HG02884 (cell line): ENCODE results near the gene HS3ST3B1.

Experiments used
- ATAC-seq: cut with Tn5 transposase; IDR thresholded peaks from one replicate; pipeline ENCODE4 v1.9.1; 2021; ENCODE audit warnings: mild to moderate bottlenecking, moderate library complexity; ENCODE audit not compliant: unreplicated experiment

Gene HS3ST3B1

DNA sequence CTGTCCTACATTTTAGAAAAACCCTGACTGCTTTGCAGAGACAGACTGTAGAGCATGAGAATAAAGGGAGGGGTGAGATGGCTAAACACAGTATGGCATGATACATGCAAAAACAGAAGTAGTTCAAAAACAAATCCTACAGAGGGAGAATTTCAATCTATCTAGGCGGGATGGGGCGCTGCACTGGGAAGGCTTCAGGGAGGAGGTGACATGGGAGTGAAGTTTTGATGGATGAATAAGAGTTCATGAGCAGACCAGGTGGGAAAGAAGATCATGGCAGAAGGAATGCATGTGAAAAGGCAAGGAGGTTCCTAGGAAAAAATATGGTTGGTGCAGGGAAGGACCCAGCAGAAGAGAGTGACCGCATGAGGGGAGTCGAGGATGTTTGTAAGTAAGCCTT lies 19.2 kb downstream of the HS3ST3B1 start:
- no peak for ATAC-seq

DNA sequence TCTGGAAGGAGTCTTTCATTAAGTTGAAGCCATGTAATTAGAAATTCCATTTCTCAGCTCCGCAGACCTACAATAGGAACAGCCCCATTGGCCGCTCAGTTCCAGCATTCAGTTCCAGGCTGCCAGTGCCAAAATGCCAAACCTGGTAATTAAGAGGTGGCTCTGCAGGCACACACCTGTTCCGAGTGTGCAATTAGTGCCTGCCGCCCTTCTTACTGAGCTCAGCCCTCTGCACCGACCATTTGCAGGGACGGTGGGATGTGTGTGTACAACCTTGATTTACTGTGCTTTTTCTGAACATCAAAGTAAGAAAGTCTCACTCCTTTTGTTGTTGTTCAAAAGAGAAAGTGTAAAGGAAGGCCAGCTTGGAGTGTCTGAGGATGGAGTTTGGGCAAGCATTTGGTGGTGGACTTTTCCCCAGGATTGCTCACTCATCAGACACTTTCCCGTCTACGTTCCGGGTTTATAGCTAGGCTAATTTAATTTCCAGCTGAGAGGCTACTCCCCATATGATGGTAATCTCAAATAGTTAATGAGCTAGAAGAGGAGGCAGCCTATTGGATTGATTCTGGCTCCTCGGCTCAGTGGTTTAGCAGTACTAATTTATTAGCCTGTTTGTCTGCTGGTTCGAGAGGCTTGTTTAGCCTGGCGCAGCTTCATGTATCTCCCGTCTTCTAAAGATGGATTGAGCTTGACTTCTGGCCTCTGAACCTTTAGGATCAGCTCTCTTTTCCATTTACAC lies 20.0 kb downstream of the HS3ST3B1 start:
- no peak for ATAC-seq

DNA sequence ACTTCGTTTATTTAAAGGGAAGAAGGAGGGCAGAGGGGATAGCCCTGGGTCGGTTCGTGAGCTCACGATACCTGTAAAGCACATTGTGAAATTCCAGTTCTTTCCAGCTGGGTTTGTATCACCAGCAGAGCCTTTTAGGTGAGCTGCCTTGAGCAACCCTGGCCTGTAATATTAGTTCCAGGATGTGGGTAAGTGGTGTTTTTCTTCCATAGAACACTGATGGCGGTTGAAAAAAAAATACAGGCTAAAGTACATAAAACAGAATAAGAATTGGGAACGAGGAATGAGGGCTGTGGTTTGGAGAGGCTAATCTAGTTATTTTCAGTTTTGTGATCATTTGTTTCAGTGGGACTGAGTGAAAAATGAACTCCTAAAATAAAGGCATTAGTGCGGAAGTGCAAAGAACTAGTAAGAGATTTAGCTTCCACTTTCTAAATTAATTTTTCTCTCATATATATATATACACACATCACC lies 20.6 kb downstream of the HS3ST3B1 start:
- ATAC-seq = no peak

DNA sequence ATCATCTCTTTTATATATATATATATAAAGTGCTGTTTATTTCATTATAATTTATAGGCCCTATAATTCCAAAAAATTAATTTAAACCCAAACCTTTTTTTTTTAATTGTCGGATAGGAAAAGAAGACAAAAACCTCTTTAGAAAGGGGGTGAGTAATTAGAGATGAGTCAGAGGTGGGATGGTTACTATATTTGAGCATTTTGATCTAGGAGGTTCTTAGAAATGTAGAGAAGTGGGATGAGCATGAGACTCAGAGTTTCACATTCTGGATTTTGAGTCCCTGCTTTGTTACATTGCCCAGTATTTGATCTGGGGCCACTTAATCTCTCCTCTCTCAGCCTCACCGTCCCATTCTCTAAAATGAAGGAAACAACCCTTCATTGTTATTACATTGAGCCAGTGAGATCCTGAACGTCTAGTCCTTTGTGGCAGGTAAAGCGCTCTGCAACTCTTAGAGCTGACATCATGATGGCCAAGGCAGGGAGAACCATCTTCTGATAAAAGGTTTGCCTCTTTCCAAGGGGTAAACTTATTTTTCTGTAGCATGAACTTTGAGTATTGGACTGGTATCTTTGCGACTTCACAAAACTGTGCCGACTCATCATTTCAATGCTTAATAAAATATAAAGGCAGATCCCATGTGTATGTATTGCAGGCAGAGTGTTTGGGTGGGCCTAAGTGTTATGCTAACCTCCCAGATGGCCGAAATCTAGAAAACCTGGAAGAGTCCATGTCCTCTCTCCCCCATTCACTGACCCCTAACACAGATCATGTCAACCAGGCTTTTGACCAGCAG lies 21.3 kb downstream of the HS3ST3B1 start:
- ATAC-seq = no peak

DNA sequence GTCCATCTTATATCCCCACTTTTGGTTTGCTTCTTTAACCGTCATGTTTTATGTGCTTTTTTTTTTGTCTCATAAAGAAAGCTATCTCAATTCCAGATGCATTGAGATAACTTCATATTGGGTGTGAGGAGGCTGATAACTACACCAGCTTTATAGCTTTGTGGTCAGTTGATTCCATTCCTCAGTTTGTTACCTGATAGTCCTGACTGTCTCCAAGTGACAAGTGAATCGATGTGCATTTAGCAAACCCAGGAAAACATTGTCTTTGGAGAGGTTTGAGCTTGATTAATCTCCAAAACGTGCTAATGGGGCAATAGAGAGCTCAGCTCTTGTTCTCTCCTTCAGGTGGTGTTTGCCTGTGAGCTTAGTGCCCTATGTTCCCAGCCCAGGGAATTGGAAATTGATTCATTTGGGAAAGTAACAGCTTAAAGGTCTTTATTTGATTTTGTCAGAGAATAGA lies 22.7 kb downstream of the HS3ST3B1 start:
- no peak for ATAC-seq

DNA sequence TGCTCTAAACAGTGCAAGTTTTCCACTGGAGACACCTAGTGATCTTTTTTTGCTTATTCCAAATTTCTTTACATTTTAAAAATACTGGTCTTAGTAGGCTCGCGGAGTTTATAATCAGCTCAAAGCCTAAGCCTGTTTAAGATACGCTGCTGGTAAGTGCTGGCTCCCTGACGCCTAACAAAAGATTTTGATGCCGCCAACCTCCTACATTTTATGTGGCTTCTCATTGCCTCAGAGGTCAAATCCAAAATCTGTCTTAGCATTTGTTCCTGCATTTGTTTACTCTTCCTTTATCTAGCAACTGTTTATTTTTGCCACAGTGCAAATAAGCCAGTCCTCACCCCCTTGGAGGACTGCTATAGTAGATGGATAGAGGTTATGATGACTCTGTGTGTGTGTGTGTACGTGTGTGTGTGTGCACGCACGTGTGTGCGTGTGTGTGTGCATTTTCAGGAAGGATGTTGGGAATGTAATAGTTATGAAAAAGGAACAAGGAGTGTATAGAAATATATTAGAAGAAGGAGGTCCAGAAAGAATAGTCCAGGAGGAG lies 24.8 kb downstream of the HS3ST3B1 start:
- ATAC-seq = no peak

DNA sequence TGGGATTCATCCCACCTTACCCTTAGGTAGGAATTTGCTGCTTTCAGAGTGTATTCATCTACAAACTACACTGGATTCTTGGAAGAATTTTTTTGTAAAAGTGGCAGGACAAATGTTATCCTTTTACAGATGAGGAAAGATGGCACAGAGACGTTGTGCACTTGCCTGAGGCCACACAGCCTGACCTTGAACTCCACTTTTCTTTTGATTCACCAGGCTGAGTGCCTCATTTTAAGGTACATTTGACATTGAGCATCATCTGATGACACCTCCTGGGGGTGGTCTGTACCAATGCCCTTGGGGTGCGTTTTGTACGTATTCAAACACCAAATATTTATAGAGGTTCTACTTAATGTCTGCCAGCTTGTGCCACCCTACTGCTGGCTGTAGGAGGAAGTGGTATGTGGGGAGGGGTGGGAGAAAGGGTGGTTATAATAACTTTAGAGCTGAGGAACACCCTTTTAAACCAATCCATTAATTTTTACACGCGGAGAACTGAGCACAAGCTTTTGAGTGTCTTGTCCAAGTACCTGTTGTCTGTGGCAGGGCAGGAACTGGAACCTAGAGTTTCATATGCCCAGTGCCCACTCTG lies 29.1 kb downstream of the HS3ST3B1 start:
- ATAC-seq = no peak

DNA sequence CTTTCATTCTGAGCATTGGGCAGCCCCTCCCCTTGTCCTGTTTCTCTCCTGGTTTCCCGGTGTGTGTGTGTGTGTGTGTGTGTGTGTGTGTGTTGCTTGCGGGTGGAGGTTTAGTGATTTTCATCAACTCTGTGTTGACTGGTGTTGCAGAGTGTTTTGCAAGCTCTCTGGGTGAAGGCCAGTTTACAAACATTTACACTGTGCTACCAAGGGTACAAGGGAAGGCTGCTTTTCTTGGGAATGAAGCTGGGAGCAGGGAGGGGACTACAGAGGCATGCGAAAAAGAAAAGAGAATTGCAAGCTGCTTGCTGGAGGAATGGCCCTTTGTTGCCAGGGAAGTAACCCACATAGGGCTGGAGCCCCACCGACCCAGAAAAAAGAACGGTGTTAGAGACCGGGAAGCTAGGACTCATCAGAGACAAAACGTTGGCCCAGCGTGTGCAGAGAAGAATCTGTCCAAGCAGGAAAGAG lies 29.6 kb downstream of the HS3ST3B1 start:
- ATAC-seq = no peak

DNA sequence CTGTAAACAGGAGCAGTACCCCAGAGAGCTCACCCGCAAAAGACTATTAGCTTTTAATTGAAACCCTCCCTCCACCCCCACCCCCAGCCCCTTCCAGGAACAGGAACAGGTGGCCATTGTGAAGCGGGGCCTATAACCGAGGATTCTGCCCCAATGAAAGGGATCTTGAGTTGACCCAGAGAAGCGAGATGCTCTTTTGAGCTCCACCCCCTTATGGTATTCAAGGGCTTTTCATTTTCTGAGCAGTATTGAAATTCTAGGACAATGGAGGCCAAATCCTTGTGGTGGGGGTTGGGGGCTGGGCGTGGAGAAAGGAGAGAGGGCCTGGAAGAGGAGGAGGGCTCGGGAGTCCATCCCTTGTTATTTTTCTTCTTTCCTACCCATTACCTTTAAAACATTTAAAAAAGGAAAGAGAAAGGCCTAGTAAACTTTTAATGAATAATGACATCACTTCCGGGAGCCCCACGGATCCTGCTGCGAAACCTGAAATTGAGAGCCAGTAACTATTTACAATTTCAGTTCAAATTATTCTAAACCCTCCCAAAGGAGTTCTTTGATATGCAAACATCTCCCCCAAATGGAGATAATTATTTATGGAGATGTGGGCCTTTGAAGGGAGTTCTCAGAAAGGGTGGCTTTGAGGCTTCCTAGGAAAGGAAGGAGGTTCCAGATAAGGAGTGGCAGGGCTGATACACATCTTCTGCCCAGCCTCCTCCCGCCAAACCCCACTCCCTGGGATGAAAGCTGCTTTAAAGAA lies 30.5 kb downstream of the HS3ST3B1 start:
- no peak for ATAC-seq

DNA sequence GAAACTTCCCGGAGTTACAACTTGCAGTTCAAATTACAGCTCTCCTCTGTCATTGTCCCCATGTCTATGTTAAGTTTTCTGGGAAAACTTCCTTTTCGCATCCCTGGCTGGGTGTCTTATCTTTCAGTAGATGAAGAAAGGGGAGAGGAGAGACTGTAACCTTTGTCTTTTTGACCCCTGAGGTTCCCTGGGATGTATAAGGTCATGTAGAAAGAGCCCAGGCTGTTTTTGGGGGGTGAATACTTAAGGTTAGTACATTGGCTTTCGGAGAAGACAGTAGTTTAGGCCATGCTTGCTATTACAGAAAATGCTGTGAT lies 31.1 kb downstream of the HS3ST3B1 start:
- ATAC-seq = no peak

DNA sequence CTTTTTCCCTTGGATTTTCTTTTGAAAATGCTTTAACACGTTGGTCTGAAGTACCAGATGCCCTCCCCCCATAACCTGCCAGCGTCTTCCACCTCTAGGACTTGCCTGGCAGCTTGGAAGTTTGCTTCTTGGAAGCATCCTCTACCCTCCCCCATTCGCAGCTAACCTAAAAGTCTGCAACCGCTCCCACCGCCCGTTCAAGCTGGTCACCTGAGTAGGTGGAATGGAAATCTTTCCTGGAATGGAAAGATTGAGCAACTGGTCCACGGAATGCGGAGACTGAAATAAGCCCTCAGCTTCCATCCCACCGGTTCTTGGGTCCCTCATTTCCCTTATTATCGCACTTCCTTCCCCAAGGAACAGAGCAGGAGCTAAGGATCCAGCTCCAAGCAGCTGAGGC lies 31.4 kb downstream of the HS3ST3B1 start:
- no peak for ATAC-seq

DNA sequence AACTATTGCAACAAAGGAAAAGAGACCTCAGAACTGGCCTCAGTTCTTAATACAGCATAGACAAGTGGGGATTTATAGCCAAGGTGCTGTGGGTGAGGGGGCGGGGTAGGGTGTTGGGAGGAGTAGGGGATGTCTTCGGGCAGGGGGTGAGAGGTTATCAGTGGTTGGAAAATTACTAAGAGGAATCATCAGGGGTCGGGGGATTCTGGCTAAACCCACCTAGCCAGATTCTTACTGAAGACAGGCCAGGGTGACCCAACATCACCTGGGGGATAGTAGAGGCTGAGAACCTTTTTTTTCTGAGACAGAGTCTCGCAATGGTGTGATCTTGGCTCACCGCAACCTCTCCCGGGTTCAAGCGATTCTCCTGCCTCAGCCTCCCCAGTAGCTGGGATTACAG lies 32.6 kb downstream of the HS3ST3B1 start:
- ATAC-seq = no peak

DNA sequence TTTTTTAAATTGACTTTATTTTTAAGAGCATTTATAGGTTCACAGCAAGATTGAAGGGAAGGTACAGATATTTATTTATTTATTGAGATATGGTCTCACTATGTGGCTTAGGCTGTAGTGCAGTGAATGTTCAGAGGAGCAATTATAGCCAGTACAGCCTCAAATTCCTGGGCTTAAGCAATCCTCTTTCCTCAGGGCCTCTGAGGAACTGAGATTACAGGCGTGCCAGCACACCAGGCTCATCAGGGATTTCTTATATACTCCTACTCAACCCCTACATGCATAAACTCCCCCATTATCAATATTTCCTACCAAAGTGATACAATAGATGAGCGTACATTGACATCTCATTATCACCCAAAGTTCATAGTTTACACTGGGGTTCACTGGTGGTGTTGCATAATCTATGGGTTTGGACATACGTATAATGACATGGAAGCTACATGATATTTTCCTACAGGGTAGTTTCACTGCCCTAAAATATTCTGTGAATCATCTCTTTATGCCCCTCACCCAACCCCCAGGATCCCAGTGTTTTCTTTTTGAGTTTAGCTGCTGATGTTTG lies 33.5 kb downstream of the HS3ST3B1 start:
- ATAC-seq = no peak

DNA sequence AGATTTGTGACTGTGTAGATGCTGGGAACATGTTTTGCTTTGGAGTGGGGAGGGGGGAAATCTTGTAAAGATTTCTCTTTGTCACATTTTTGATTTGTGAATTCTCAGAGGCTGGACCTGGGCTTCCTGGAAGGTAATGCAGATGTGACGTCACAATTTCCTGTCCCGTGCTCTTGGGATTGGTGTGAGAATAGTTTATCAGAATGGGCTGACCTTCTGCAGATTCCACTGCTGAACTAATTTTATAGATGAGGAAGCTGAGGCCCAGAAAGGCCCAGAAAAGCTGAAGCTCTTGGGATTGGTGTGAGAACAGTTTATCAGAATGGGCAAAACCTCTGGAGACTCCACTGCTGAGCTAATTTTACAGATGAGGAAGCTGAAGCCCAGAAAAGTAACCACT lies 34.0 kb downstream of the HS3ST3B1 start:
- no peak for ATAC-seq

DNA sequence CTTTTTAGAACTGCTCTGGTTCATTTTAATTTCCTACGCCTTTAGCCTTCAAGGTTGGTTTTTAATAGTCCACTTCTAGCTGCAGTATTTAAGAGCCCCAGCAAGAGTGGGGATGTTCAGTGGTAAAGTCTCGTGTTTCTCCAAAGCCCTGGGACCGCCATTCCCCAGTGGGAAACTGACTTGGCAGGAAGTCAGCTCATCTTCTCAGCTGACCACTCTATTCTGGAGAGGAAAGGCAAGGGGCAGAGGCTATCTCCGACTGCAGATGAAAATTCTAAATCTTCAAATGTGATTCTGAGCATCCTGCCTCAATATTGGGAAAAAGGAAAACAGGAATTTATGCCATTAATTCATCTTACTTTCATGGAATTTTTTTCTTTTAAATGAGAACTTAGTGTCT lies 35.5 kb downstream of the HS3ST3B1 start:
- no peak for ATAC-seq

DNA sequence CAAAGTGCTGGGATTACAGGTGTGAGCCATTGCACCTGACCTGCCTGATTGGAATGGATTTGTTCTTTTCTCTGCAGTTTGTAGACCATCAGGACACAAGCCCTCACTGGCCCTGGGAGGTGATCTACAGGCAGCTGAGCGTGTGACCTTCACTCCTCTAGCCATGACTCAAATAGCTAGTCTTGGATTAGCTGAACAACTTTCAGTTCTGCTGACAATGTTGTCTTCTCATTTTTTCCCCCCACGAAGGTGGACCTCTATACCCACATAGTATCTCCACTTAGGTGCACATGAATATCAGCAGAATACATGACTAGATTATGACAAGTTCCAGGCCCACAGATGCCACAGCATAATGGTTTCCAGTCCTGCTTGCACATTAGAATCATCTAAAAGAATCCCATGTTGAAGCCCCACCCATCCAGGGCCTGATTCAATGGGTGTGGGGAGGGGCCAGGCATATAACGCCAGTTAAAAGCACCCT lies 36.8 kb downstream of the HS3ST3B1 start:
- ATAC-seq = peak; percentile 96

DNA sequence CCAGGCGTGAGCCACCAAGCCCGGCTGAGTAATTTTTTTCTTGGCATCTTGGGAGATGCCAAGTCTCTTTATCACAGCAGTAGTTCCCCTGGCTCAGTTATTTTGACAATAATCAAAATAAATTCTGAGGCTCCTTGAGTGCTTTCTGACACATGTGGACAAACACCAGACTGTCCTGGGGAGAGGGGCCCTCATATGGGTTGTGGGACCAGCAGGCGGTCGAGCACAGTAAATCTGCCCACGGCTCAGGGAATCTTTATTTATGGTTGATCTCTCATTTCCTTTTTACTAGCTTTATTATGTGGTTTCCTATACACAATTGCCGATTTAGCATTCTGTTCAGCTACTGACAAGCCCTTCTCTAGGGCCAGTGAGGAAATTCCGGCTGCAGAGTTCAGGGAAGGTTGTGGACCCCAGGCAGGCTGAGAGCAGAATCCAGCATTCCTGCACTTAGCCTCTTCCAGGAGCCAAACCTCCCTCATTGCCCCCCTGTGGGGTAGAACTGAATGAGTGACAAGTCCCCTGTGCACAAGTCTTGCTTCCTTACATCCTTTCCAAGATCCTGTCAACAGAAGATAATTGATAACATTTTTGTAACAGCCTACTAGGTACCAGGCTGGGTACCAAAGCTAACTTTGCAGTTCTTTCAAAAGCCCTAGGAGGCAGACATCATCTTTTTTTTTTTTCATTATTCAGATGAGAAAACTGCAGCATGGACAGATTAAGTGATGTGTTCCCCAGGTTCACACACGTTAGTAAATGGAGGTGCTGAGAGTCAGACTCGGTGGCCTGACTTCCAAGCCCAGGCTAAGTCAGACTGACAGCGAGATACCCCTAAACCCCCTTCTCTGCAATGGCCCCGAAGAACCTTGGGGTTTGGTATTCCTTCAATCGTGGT lies 40.2 kb downstream of the HS3ST3B1 start:
- ATAC-seq = no peak

DNA sequence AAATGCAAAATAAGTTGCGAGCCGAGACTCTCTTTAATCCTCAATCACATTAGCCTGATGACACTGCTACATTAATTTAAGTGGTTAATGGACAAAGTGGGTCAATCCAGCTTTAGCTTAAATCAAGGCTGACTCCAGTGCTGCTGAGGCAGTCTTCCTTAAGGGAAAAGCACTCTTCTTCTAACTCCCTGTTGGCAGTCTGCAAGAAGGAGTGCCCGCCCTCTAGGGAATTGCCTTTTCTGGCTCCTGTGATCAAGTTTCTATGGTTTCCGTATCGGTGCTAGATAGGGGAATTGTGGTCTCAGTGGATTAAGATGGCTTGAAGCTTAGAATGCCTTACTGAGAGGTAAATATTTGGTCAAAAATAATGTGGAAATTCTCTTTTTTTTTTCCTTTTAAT lies 41.0 kb downstream of the HS3ST3B1 start:
- no peak for ATAC-seq

DNA sequence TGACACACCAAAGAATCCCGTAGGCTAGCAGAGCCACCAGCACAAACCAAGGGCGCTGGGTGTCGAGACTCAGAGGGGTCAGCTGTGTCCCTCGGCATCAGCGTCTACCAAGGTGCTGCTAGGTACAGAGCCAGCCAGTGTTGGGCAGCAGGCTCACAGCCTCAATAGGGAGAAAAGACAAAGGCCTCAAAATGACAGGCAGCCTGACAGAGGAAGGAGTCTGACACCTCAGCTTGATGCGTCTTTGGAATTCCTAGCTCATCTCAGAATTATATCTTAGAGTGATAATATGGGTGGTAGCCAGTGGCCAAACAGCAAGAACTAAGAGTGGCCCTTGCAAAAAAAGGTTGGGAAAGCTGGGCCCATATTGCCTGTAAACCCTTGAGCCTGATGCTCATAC lies 45.9 kb downstream of the HS3ST3B1 start:
- no peak for ATAC-seq
